Mesenchymal stem cell (in vitro differentiated cells and primary cell): ENCODE data around the gene ARHGAP5.

Experiments
- DNase-seq: peaks from one replicate; pipeline ENCODE4 v3.0.0-alpha.2; 2013
- H2AFZ ChIP-seq: one replicate; pipeline ENCODE4 v1.6.1; 2013; ENCODE audit warnings: low read depth, mild to moderate bottlenecking, control low read depth, inconsistent platforms, low read length, moderate library complexity
- H2AK5ac ChIP-seq: 2 replicates; pipeline ENCODE4 v1.6.1; 2013; ENCODE audit warnings: low read length, moderate library complexity, mild to moderate bottlenecking, inconsistent platforms; ENCODE audit not compliant: severe bottlenecking
- H2BK120ac ChIP-seq: one replicate; pipeline ENCODE4 v1.6.1; 2013; ENCODE audit warnings: low read depth, mild to moderate bottlenecking, inconsistent platforms, low read length, moderate library complexity
- H2BK12ac ChIP-seq, 2 experiments: one replicate each; pipeline ENCODE4 v1.6.1; 2013; ENCODE audit warnings: inconsistent platforms in 2 of 2, low read length in 2 of 2, mild to moderate bottlenecking in 2 of 2, moderate library complexity in 2 of 2, control low read depth in 1 of 2
- H2BK15ac ChIP-seq: one replicate; pipeline ENCODE4 v1.6.1; 2013; ENCODE audit warnings: mild to moderate bottlenecking, low read depth, inconsistent platforms; ENCODE audit not compliant: poor library complexity, severe bottlenecking
- H2BK5ac ChIP-seq: 2 replicates; pipeline ENCODE4 v1.6.1; 2013; ENCODE audit warnings: low read depth, mild to moderate bottlenecking, low read length, control low read depth, inconsistent platforms; ENCODE audit not compliant: poor library complexity, severe bottlenecking
- H3K14ac ChIP-seq, 2 experiments: one replicate each; pipeline ENCODE4 v1.6.1; 2013; ENCODE audit warnings: inconsistent platforms in 2 of 2, low read length in 2 of 2, control low read depth in 1 of 2, mild to moderate bottlenecking in 1 of 2, moderate library complexity in 1 of 2
- H3K18ac ChIP-seq, 2 experiments: one replicate each; pipeline ENCODE4 v1.6.1; 2013; ENCODE audit warnings: inconsistent platforms in 2 of 2, low read length in 2 of 2, control low read depth in 1 of 2, low read depth in 1 of 2, mild to moderate bottlenecking in 1 of 2
- H3K23ac ChIP-seq, 2 experiments: one replicate each; pipeline ENCODE4 v1.6.1; 2013; ENCODE audit warnings: inconsistent platforms in 2 of 2, low read length in 2 of 2, mild to moderate bottlenecking in 2 of 2, moderate library complexity in 2 of 2, control low read depth in 1 of 2
- H3K27ac ChIP-seq: 2 replicates; pipeline ENCODE4 v1.5.1; 2013; ENCODE audit warnings: mild to moderate bottlenecking, moderate library complexity, low read length, control low read depth, inconsistent platforms; ENCODE audit not compliant: poor library complexity, severe bottlenecking
- H3K27me3 ChIP-seq, 2 experiments: 2 replicates each; pipeline versions ENCODE4 v1.6.1 to v1.7.0; 2013; ENCODE audit warnings: low read length in 2 of 2, mild to moderate bottlenecking in 2 of 2, moderate library complexity in 2 of 2, control low read depth in 1 of 2, inconsistent platforms in 1 of 2; ENCODE audit not compliant: control insufficient read depth in 1 of 2, insufficient read depth in 1 of 2
- H3K36me3 ChIP-seq, 2 experiments: 2 replicates each; pipeline versions ENCODE4 v1.6.1 to v1.7.0; 2013; ENCODE audit warnings: low read length in 2 of 2, control low read depth in 1 of 2, inconsistent platforms in 1 of 2, low read depth in 1 of 2, mild to moderate bottlenecking in 1 of 2; ENCODE audit not compliant: insufficient read depth in 2 of 2, control insufficient read depth in 1 of 2
- H3K4ac ChIP-seq, 2 experiments: one replicate each; pipeline ENCODE4 v1.6.1; 2013; ENCODE audit warnings: inconsistent platforms in 2 of 2, low read length in 2 of 2, mild to moderate bottlenecking in 2 of 2, moderate library complexity in 2 of 2, control low read depth in 1 of 2, low read depth in 1 of 2
- H3K4me1 ChIP-seq: 2 replicates; pipeline ENCODE4 v1.6.1; 2013; ENCODE audit warnings: low read depth, low read length, control low read depth; ENCODE audit not compliant: control insufficient read depth, insufficient read depth
- H3K4me2 ChIP-seq: 2 replicates; pipeline ENCODE4 v1.6.1; 2013; ENCODE audit warnings: low read length, mild to moderate bottlenecking, inconsistent platforms; ENCODE audit not compliant: poor library complexity, severe bottlenecking
- H3K4me3 ChIP-seq, 2 experiments: 2 replicates each; pipeline versions ENCODE4 v1.5.1 to v1.7.0; 2013; ENCODE audit warnings: low read length in 2 of 2, mild to moderate bottlenecking in 2 of 2, control low read depth in 1 of 2, low read depth in 1 of 2; ENCODE audit not compliant: insufficient read depth in 1 of 2
- H3K79me1 ChIP-seq: replicated peaks from 2 replicates; pipeline ENCODE4 v1.6.1; 2013; ENCODE audit warnings: mild to moderate bottlenecking, control low read depth, low read length, inconsistent platforms; ENCODE audit not compliant: poor library complexity, severe bottlenecking
- H3K9ac ChIP-seq: 2 replicates; pipeline ENCODE4 v1.7.0; 2013; ENCODE audit warnings: mild to moderate bottlenecking, low read length, moderate library complexity
- H3K9me3 ChIP-seq: 2 replicates; pipeline ENCODE4 v1.7.0; 2013; ENCODE audit warnings: mild to moderate bottlenecking, low read length; ENCODE audit not compliant: control insufficient read depth
- H4K8ac ChIP-seq: one replicate; pipeline ENCODE4 v1.6.1; 2013; ENCODE audit warnings: inconsistent platforms, mild to moderate bottlenecking, low read length, moderate library complexity
- H4K91ac ChIP-seq: one replicate; pipeline ENCODE4 v1.6.1; 2013; ENCODE audit warnings: mild to moderate bottlenecking, low read length, inconsistent platforms
- WGBS: methylation state at CpG from one replicate; pipeline ENCODE4 v1.1.7; 2013; ENCODE audit warnings: mixed read lengths; 5-methylcytosine and 5-hydroxymethylcytosine counted together

ARHGAP5 gene

DNA sequence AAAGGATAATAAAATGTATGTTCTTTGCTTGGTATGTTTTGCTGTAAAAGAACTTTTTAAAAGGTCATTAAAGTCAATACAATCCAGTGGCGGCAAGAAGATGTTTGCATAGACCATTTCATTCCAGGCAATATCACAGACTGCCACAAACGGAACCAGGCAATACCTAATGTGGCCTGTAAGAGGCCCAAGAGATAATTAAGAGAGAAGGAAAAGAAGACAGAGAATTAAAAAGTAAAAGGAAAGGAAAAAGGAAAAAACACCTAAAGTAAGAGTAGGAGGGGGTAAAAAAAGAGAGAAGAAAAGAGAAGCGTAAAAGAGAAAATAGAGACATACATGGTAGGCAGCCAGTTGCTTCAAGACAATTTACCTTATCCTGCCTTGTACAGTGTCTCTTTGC lies 6.8 kb upstream of the ARHGAP5 start:
- H2AFZ ChIP-seq: no peak overlapping the region
- H2BK120ac ChIP-seq: no peak overlapping the region
- H3K18ac ChIP-seq: no peak overlapping the region
- WGBS: 85% methylated on average over 2 of the region's 3 CpGs
- H2AK5ac ChIP-seq: no peak overlapping the region
- peaks cover 2% of the 10 kb centered on the region for H3K79me1 ChIP-seq
- H3K27me3 ChIP-seq: no peaks in the 10 kb centered on the region
- no peaks in the 10 kb centered on the region for H3K4me1 ChIP-seq
- H3K4me3 ChIP-seq: no peak overlapping the region
- no peak overlapping the region for H4K8ac ChIP-seq
- no peak overlapping the region for H3K14ac ChIP-seq
- H3K4ac ChIP-seq: no peak overlapping the region
- no peak overlapping the region for H2BK12ac ChIP-seq
- H4K91ac ChIP-seq: no peak overlapping the region
- no peak for DNase-seq
- no peaks in the 10 kb centered on the region for H3K9me3 ChIP-seq
- no peak overlapping the region for H3K23ac ChIP-seq
- H3K9ac ChIP-seq: no peak overlapping the region
- H2BK5ac ChIP-seq: no peak overlapping the region
- H2BK15ac ChIP-seq: no peak overlapping the region
- no peaks in the 10 kb centered on the region for H3K36me3 ChIP-seq
- H3K27ac ChIP-seq: no peak overlapping the region
- H3K4me2 ChIP-seq: no peak overlapping the region

DNA sequence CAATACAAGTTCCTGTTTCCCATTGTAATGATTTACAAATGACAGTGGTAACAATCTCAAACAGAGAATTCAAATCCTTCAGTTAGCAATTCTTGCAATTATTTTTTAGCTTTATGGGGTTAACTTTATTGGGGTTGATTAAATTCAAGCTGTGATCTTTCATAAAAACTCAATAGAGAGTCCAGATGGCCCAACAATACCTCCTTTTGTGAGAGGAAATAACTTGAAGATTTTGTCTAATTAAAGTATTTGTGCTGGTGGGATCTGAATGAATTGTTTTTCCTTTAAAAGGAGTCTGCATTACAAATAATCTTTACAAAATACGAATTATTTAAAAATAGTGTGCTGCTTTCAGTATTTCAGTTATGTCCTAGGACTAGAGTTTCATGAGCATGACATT lies 4.4 kb upstream of the ARHGAP5 start:
- H3K23ac ChIP-seq: no peak overlapping the region
- H2BK5ac ChIP-seq: no peak overlapping the region
- H3K14ac ChIP-seq: no peak overlapping the region
- H2BK120ac ChIP-seq: no peak overlapping the region
- no peak overlapping the region for H4K8ac ChIP-seq
- no peak overlapping the region for H3K4me3 ChIP-seq
- H3K9ac ChIP-seq: no peak overlapping the region
- no peak overlapping the region for H2BK15ac ChIP-seq
- H3K9me3 ChIP-seq: no peaks in the 10 kb centered on the region
- H3K79me1 ChIP-seq: peaks cover 2% of the 10 kb centered on the region
- no CpG with 5 or more reads among the region's 1 CpG for WGBS
- H2AFZ ChIP-seq: no peak overlapping the region
- no peaks in the 10 kb centered on the region for H3K36me3 ChIP-seq
- no peaks in the 10 kb centered on the region for H3K27me3 ChIP-seq
- no peak overlapping the region for H2BK12ac ChIP-seq
- H4K91ac ChIP-seq: no peak overlapping the region
- H3K4me1 ChIP-seq: no peaks in the 10 kb centered on the region
- no peak overlapping the region for H3K4ac ChIP-seq
- H3K4me2 ChIP-seq: no peak overlapping the region
- no peak overlapping the region for H3K27ac ChIP-seq
- DNase-seq: no peak
- no peak overlapping the region for H2AK5ac ChIP-seq
- H3K18ac ChIP-seq: no peak overlapping the region

DNA sequence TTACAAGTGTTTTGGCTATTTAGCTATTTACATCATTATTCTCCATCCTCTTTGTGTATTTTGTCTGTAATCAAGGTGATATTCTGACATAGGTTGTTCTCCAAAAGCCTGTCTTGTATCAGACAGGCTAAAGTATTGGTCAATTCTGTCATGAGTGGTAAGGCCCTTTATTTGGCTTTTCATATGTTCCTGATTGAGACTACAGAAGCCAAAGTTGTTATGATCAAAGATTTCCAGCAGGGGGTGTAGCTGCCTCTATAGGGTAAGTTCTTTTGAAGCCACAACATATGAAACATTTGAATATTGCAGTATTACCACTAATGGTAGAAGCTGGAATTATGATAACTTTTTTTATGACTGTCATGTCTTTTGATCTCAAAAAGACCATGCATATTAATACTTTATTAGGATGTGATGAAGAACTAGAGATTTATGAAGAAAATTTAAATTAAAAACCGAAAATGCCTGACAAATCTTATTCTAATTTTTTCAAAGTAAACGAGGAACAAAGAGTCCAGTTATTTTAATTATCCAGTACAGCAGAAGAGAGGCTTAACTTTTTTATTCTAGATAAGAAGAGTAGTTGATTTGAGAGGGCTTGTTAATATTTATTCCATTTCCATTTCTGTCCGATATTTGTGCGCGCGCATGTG lies 3.4 kb upstream of the ARHGAP5 start:
- no peak overlapping the region for H4K8ac ChIP-seq
- H3K14ac ChIP-seq: no peak overlapping the region
- H4K91ac ChIP-seq: no peak overlapping the region
- H2BK12ac ChIP-seq: no peak overlapping the region
- no peaks in the 10 kb centered on the region for H3K27me3 ChIP-seq
- H3K4me2 ChIP-seq: no peak overlapping the region
- peaks cover 2% of the 10 kb centered on the region for H3K79me1 ChIP-seq
- H3K9me3 ChIP-seq: no peaks in the 10 kb centered on the region
- H3K18ac ChIP-seq: no peak overlapping the region
- no peaks in the 10 kb centered on the region for H3K36me3 ChIP-seq
- DNase-seq: peak; percentile 86
- H3K4ac ChIP-seq: no peak overlapping the region
- no peak overlapping the region for H3K9ac ChIP-seq
- H2BK5ac ChIP-seq: no peak overlapping the region
- no peak overlapping the region for H2AFZ ChIP-seq
- no peak overlapping the region for H2BK15ac ChIP-seq
- no peak overlapping the region for H2BK120ac ChIP-seq
- H3K4me1 ChIP-seq: no peaks in the 10 kb centered on the region
- no peak overlapping the region for H2AK5ac ChIP-seq
- no peak overlapping the region for H3K27ac ChIP-seq
- no CpG with 5 or more reads among the region's 6 CpGs for WGBS
- no peak overlapping the region for H3K23ac ChIP-seq
- no peak overlapping the region for H3K4me3 ChIP-seq

DNA sequence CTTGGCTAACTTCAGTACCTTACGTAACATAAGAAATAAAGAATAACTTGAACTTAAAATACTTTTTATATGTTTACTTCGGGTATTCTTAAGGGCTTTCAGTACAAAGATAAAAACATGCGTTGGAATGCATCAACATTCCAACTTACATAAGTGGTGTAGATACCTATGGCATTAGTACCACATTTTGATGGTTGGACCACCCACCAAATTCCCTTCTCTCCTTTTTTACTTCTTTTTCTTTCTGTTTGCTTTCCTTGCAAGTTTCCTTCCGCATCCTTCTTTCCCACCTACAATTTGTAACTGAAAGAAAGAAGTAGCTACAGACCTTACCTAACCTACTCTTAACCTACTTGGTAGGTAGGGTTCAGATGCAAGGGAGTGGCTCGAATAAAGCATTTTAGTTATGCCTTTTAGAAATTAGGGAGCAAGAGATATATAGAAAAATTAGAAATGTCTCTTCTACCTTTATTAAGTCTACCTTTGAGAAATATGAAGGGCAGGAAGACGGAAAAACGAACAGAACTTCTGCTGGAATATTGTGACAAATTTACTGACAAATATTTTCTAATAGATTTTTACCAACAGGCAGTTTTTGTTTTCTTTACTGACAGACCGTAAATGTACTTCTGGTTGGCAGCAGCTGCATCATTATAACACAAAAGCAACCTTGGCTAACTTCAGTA lies 2.1 kb upstream of the ARHGAP5 start:
- H3K9me3 ChIP-seq: no peaks in the 10 kb centered on the region
- H3K79me1 ChIP-seq: peaks cover 2% of the 10 kb centered on the region
- no peak overlapping the region for H2BK5ac ChIP-seq

More for the DNA sequence above, 2.1 kb upstream of the ARHGAP5 start:
- H3K23ac ChIP-seq: no peak overlapping the region
- no peaks in the 10 kb centered on the region for H3K27me3 ChIP-seq
- 31% methylated on average over 3 of the region's 8 CpGs for WGBS
- H3K27ac ChIP-seq: no peak overlapping the region
- DNase-seq: no peak
- H3K4me1 ChIP-seq: no peaks in the 10 kb centered on the region
- H4K8ac ChIP-seq: no peak overlapping the region
- no peak overlapping the region for H3K18ac ChIP-seq
- H3K36me3 ChIP-seq: no peaks in the 10 kb centered on the region
- no peak overlapping the region for H2BK120ac ChIP-seq
- H3K4me2 ChIP-seq: peak overlapping the region; percentile 29
- no peak overlapping the region for H2BK15ac ChIP-seq
- H3K4me3 ChIP-seq: peak overlapping the region in 1 of 2 experiments; percentile 87
- H4K91ac ChIP-seq: no peak overlapping the region
- peak overlapping the region; percentile 98 for H3K9ac ChIP-seq
- no peak overlapping the region for H2BK12ac ChIP-seq
- H3K4ac ChIP-seq: no peak overlapping the region
- H3K14ac ChIP-seq: no peak overlapping the region
- H2AFZ ChIP-seq: no peak overlapping the region
- peak overlapping the region; percentile 65 for H2AK5ac ChIP-seq
